Measurements from ENCODE around the gene PTPRR. TPM values are rescaled to one million over a fixed set of nuclear protein-coding genes. Genes with fewer than 3 reads are reported as not detected.
A peak's percentile ranks its signal among the peaks of the same experiment; 100 is the strongest.

The PTPRR gene
- total RNA-seq, 1 donor from 2014 or later: 1.4 TPM

GRCh38 chr12:70695361-70696023 is 225.0 kb downstream of the PTPRR start:
- Mint-ChIP-seq H3K9me3 (ENCODE audit: unreplicated experiment) (no peaks in the 10 kb centered on the region), H3K36me3 (ENCODE audit: low read depth, unreplicated experiment) (no peaks in the 10 kb centered on the region), H3K27ac (ENCODE audit: unreplicated experiment) (no peak overlapping the region), H3K4me3 (ENCODE audit: unreplicated experiment) (no peak overlapping the region), H3K4me1 (ENCODE audit: low read depth, unreplicated experiment) (peaks cover 4% of the 10 kb centered on the region), H3K27me3 (ENCODE audit: low read depth, unreplicated experiment) (no peaks in the 10 kb centered on the region)
- Histone ChIP-seq H3K4me3 (ENCODE audit: insufficient read depth, low read depth, low read length) (no peak overlapping the region), H3K4me1 (ENCODE audit: insufficient read depth, low read length) (peaks cover 10% of the 10 kb centered on the region), H3K79me2 (ENCODE audit: insufficient read depth, low read length) (no peaks in the 10 kb centered on the region), H3K9me3 (ENCODE audit: insufficient read depth, low read depth, low read length) (no peaks in the 10 kb centered on the region), H4K20me1 (ENCODE audit: insufficient read depth, low read length) (no peaks in the 10 kb centered on the region), H2AFZ (ENCODE audit: low read depth, low read length) (no peak overlapping the region), H3K27me3 (ENCODE audit: insufficient read depth, low read length) (no peaks in the 10 kb centered on the region), H3K4me2 (ENCODE audit: low read length) (no peak overlapping the region), H3K9ac (ENCODE audit: low read length) (no peak overlapping the region), H3K36me3 (ENCODE audit: insufficient read depth, low read length) (no peaks in the 10 kb centered on the region), H3K27ac (ENCODE audit: low read depth, low read length) (no peak overlapping the region)
- TF ChIP-seq EZH2 (IDR thresholded peaks at IDR 0.05; ENCODE audit: insufficient read depth, low read length) (no peak), CTCF (IDR thresholded peaks at IDR 0.05; ENCODE audit: insufficient read depth, low read depth, low read length) (no peak)
- FAIRE-seq (no peak), DNase-seq (ENCODE audit: low read depth) (no peak)

- H3K27ac Mint-ChIP-seq (ENCODE audit: unreplicated experiment): no peak overlapping the region
- no peaks in the 10 kb centered on the region for H3K27me3 ChIP-seq (ENCODE audit: insufficient read depth, low read length)
- no peaks in the 10 kb centered on the region for H3K9me3 Mint-ChIP-seq (ENCODE audit: unreplicated experiment)
- no peak overlapping the region for H3K4me3 Mint-ChIP-seq (ENCODE audit: unreplicated experiment)
- FAIRE-seq: no peak
- no peaks in the 10 kb centered on the region for H3K27me3 Mint-ChIP-seq (ENCODE audit: low read depth, unreplicated experiment)
- H4K20me1 ChIP-seq (ENCODE audit: insufficient read depth, low read length): no peaks in the 10 kb centered on the region
- H3K9ac ChIP-seq (ENCODE audit: low read length): no peak overlapping the region
- H3K27ac ChIP-seq (ENCODE audit: low read depth, low read length): no peak overlapping the region
- peaks cover 10% of the 10 kb centered on the region for H3K4me1 ChIP-seq (ENCODE audit: insufficient read depth, low read length)
- no peaks in the 10 kb centered on the region for H3K36me3 Mint-ChIP-seq (ENCODE audit: low read depth, unreplicated experiment)
- DNase-seq (ENCODE audit: low read depth): peak; percentile 21
- no peaks in the 10 kb centered on the region for H3K9me3 ChIP-seq (ENCODE audit: insufficient read depth, low read depth, low read length)
- H3K36me3 ChIP-seq (ENCODE audit: insufficient read depth, low read length): no peaks in the 10 kb centered on the region
- no peaks in the 10 kb centered on the region for H3K79me2 ChIP-seq (ENCODE audit: insufficient read depth, low read length)
- H3K4me2 ChIP-seq (ENCODE audit: low read length): no peak overlapping the region
- peaks cover 4% of the 10 kb centered on the region for H3K4me1 Mint-ChIP-seq (ENCODE audit: low read depth, unreplicated experiment)
- H3K4me3 ChIP-seq (ENCODE audit: insufficient read depth, low read depth, low read length): no peak overlapping the region
- H2AFZ ChIP-seq (ENCODE audit: low read depth, low read length): peak overlapping the region; percentile 58
- TF ChIP-seq EZH2 (IDR thresholded peaks at IDR 0.05; ENCODE audit: insufficient read depth, low read length): no peak
- peak; percentile 51 for TF ChIP-seq CTCF (IDR thresholded peaks at IDR 0.05; ENCODE audit: insufficient read depth, low read depth, low read length)
Measured at GRCh38 chr12:70692681-70693288, 227.8 kb downstream of the PTPRR start.
